WTC11 (cell line): ENCODE data around the gene SORCS2. TPM values are rescaled to one million over a fixed set of nuclear protein-coding genes. Genes with fewer than 3 reads are reported as not detected.

Source experiments
- ATAC-seq: fragments of 200-7000 bp; cut with Tn5 transposase; 2 replicates; pipeline ENCODE4 v1.10.0; 2021; ENCODE audit warnings: mild to moderate bottlenecking, moderate library complexity
- CTCF ChIA-PET: fragments of 300-600 bp; sonication (Branson Sonifier 250); formaldehyde crosslinking; loops from one replicate; lab custom pipeline; 2021; ENCODE audit warnings: antibody characterized with exemption; lab: Charles Lee
- POLR2A ChIA-PET: fragments of 350-600 bp; sonication (Branson Sonifier 250); formaldehyde crosslinking; loops from one replicate; lab custom pipeline; 2021; ENCODE audit warnings: antibody characterized with exemption; lab: Charles Lee
- DNase-seq: peaks from one replicate; pipeline ENCODE4 v3.0.0; 2021; ENCODE audit warnings: low spot score
- H3K27ac Mint-ChIP-seq: 2 replicates; pipeline ENCODE4 v1.8.0; 2021; ENCODE audit warnings: mixed read lengths
- H3K27me3 Mint-ChIP-seq: 2 replicates; pipeline ENCODE4 v1.8.0; 2021; ENCODE audit warnings: low read depth, mild to moderate bottlenecking, moderate library complexity, mixed read lengths
- H3K36me3 Mint-ChIP-seq: 2 replicates; pipeline ENCODE4 v1.8.0; 2021; ENCODE audit warnings: mixed read lengths
- H3K4me1 Mint-ChIP-seq: 2 replicates; pipeline ENCODE4 v1.8.0; 2022; ENCODE audit warnings: mixed read lengths
- H3K4me3 Mint-ChIP-seq: 2 replicates; pipeline ENCODE4 v1.8.0; 2021; ENCODE audit warnings: mild to moderate bottlenecking, moderate library complexity, mixed read lengths
- H3K9me3 Mint-ChIP-seq: 2 replicates; pipeline ENCODE4 v1.8.0; 2021; ENCODE audit warnings: mixed read lengths
- ATF1 ChIP-seq: sonication (generic); formaldehyde crosslinking; IDR thresholded peaks from 2 replicates; pipeline ENCODE4 v1.8.1; 2023; ENCODE audit warnings: mild to moderate bottlenecking, moderate library complexity, missing genetic modification reagents
- ATF2 ChIP-seq: sonication (generic); formaldehyde crosslinking; IDR thresholded peaks from 2 replicates; pipeline ENCODE4 v1.8.1; 2022; ENCODE audit warnings: low read depth, missing genetic modification reagents, borderline replicate concordance
- E2F5 ChIP-seq: sonication (generic); formaldehyde crosslinking; IDR thresholded peaks from 2 replicates; pipeline ENCODE4 v1.8.1; 2022; ENCODE audit warnings: mild to moderate bottlenecking, moderate library complexity, missing genetic modification reagents
- ELF4 ChIP-seq: sonication (generic); formaldehyde crosslinking; IDR thresholded peaks from 2 replicates; pipeline ENCODE4 v1.8.1; 2022; ENCODE audit warnings: low read depth, mild to moderate bottlenecking, moderate library complexity, missing genetic modification reagents
- EMX1 ChIP-seq: fragments of 250-450 bp; sonication (Bioruptor Pico); IDR thresholded peaks from 2 replicates; pipeline ENCODE4 v1.8.0; 2021; ENCODE audit warnings: mild to moderate bottlenecking
- FOXK1 ChIP-seq: sonication (generic); formaldehyde crosslinking; IDR thresholded peaks from 2 replicates; pipeline ENCODE4 v1.8.0; 2022; ENCODE audit warnings: mild to moderate bottlenecking, moderate library complexity, missing genetic modification reagents
- FOXP1 ChIP-seq: sonication (generic); formaldehyde crosslinking; IDR thresholded peaks from 2 replicates; pipeline ENCODE4 v1.8.0; 2022; ENCODE audit warnings: missing genetic modification reagents, mild to moderate bottlenecking, moderate library complexity, borderline replicate concordance
- GRHL2 ChIP-seq: fragments of 250-450 bp; sonication (Bioruptor Pico); IDR thresholded peaks from 2 replicates; pipeline ENCODE4 v1.8.0; 2022; ENCODE audit warnings: mild to moderate bottlenecking, moderate library complexity; ENCODE audit not compliant: insufficient replicate concordance, severe bottlenecking
- HMGA2 ChIP-seq: fragments of 250-450 bp; sonication (Bioruptor Pico); IDR thresholded peaks from 2 replicates; pipeline ENCODE4 v1.4.0; 2021; ENCODE audit warnings: mild to moderate bottlenecking, moderate library complexity
- MAX ChIP-seq: sonication (generic); formaldehyde crosslinking; IDR thresholded peaks from 2 replicates; pipeline ENCODE4 v1.8.0; 2022; ENCODE audit warnings: mild to moderate bottlenecking, missing genetic modification reagents
- MXD4 ChIP-seq: fragments of 250-450 bp; sonication (Bioruptor Pico); IDR thresholded peaks from 2 replicates; pipeline ENCODE4 v1.8.0; 2021; ENCODE audit warnings: mild to moderate bottlenecking, moderate library complexity, borderline replicate concordance
- MYBL2 ChIP-seq: sonication (generic); formaldehyde crosslinking; IDR thresholded peaks from 2 replicates; pipeline ENCODE4 v1.8.1; 2023; ENCODE audit warnings: mild to moderate bottlenecking, moderate library complexity, missing genetic modification reagents
- NFATC4 ChIP-seq: fragments of 250-450 bp; sonication (Bioruptor Pico); IDR thresholded peaks from 2 replicates; pipeline ENCODE4 v1.9.0; 2021; ENCODE audit warnings: mild to moderate bottlenecking
- NFE2L1 ChIP-seq: sonication (generic); formaldehyde crosslinking; IDR thresholded peaks from 2 replicates; pipeline ENCODE4 v1.8.1; 2023; ENCODE audit warnings: missing genetic modification reagents
- OVOL2 ChIP-seq: fragments of 250-450 bp; sonication (Bioruptor Pico); IDR thresholded peaks from 2 replicates; pipeline ENCODE4 v1.9.0; 2021; ENCODE audit warnings: mild to moderate bottlenecking, borderline replicate concordance
- PRRX2 ChIP-seq: fragments of 250-450 bp; sonication (Bioruptor Pico); IDR thresholded peaks from 2 replicates; pipeline ENCODE4 v1.8.0; 2021; ENCODE audit warnings: mild to moderate bottlenecking
- TP53 ChIP-seq: sonication (generic); formaldehyde crosslinking; IDR thresholded peaks from 2 replicates; pipeline ENCODE4 v1.8.1; 2023; ENCODE audit warnings: mild to moderate bottlenecking, missing genetic modification reagents
- ZNF317 ChIP-seq: sonication (generic); formaldehyde crosslinking; IDR thresholded peaks from 2 replicates; pipeline ENCODE4 v1.8.1; 2023; ENCODE audit warnings: low read depth, mild to moderate bottlenecking, moderate library complexity, missing genetic modification reagents, borderline replicate concordance
- ZNF396 ChIP-seq: fragments of 250-450 bp; sonication (Bioruptor Pico); IDR thresholded peaks from 2 replicates; pipeline ENCODE4 v1.8.0; 2021; ENCODE audit warnings: mild to moderate bottlenecking, moderate library complexity, borderline replicate concordance
- ZNF425 ChIP-seq: fragments of 250-450 bp; sonication (Bioruptor Pico); conservative IDR thresholded peaks from 2 replicates; pipeline ENCODE4 v1.9.0; 2021; ENCODE audit warnings: mild to moderate bottlenecking
- total RNA-seq: library from RNA; stranded (reverse); gene quantifications from 3 replicates; pipeline ENCODE4 v1.2.3, GENCODE V29; 2021
- TF ChIP-seq, protein P1 (sequence below): sonication (generic); formaldehyde crosslinking; IDR thresholded peaks from 2 replicates; pipeline ENCODE4 v1.8.1; 2022; ENCODE audit warnings: missing genetic modification reagents, borderline replicate concordance
- TF ChIP-seq, protein P2 (sequence below): sonication (generic); formaldehyde crosslinking; IDR thresholded peaks from 2 replicates; pipeline ENCODE4 v1.8.0; 2023; ENCODE audit warnings: mild to moderate bottlenecking, missing genetic modification reagents
- TF ChIP-seq, protein P3 (sequence below): fragments of 250-450 bp; sonication (Bioruptor Pico); IDR thresholded peaks from 2 replicates; pipeline ENCODE4 v2.1.2; 2022; ENCODE audit warnings: mild to moderate bottlenecking, moderate library complexity

SORCS2 gene
- total RNA-seq, 1 experiment from 2014 or later: 6.6 TPM

DNA sequence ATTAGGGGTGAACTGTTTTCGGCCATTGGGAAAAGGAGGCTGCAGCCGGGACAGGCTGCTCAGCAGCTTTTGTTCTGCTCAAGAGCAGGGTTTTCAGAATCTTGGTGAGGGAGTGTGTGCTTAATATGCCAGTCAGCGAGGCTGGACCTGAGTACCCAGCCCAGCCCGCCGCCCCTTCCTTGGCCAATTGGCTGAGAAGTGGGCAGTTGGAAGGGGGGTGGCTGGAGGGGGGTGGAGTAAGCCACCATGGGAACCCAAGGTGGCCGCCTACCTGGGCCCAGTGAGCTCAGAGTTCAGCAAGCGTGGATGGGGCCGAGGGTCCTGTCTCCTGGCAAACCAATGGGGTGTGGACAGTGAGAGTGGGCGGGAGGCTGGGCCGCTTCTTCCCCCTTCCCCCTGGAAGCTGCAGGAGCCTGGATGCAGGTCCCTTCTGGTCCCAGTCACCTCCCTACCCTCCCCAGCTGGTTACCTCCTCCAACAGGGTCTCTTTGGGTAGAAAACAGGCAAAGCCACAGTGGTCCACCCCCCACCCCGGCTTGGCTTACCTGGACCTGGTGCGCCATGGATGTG, 52.5 kb downstream of the SORCS2 start (continued):
- TF ChIP-seq FOXP1 (CRISPR knock-in tag) (no peak), ELF4 (CRISPR knock-in tag) (no peak), E2F5 (CRISPR knock-in tag) (no peak)
- TF ChIP-seq, protein P1, sequence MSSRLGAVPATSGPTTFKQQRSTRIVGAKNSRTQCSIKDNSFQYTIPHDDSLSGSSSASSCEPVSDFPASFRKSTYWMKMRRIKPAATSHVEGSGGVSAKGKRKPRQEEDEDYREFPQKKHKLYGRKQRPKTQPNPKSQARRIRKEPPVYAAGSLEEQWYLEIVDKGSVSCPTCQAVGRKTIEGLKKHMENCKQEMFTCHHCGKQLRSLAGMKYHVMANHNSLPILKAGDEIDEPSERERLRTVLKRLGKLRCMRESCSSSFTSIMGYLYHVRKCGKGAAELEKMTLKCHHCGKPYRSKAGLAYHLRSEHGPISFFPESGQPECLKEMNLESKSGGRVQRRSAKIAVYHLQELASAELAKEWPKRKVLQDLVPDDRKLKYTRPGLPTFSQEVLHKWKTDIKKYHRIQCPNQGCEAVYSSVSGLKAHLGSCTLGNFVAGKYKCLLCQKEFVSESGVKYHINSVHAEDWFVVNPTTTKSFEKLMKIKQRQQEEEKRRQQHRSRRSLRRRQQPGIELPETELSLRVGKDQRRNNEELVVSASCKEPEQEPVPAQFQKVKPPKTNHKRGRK (CRISPR knock-in tag): no peak

DNA sequence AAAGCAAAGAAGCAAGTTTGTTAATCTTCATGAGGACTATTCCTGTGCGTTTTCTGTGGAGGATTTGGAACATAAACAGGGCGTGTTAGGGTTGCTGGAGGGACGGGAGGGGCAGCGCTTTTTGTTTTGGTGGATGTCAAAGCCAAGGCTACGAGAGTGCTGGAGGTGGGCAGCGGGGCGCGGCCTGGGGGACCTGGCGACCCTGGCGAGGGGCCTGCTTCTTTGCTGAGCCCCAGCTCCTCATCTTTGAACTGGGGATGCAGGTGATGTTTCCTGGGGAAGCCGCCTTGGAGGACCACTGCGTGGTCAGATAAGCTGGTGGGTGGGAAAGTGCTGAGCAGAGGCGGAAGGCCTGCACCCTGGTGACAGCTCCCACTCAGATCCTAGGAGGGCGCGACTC, 55.2 kb downstream of the SORCS2 start:
- no peak for ATAC-seq
- POLR2A ChIA-PET: no interaction called here
- Mint-ChIP-seq H3K27ac (no peak overlapping the region), H3K4me1 (no peaks in the 10 kb centered on the region), H3K4me3 (no peak overlapping the region)
- DNase-seq: no peak
- TF ChIP-seq NFE2L1 (CRISPR knock-in tag) (no peak), MAX (CRISPR knock-in tag) (no peak), EMX1 (CRISPR knock-in tag) (no peak), ATF2 (CRISPR knock-in tag) (no peak), ZNF396 (CRISPR knock-in tag) (no peak), ATF1 (CRISPR knock-in tag) (no peak), ZNF317 (no peak), MYBL2 (CRISPR knock-in tag) (no peak), OVOL2 (CRISPR knock-in tag) (no peak), PRRX2 (CRISPR knock-in tag) (no peak), HMGA2 (CRISPR knock-in tag) (no peak)
- TF ChIP-seq, protein P2, sequence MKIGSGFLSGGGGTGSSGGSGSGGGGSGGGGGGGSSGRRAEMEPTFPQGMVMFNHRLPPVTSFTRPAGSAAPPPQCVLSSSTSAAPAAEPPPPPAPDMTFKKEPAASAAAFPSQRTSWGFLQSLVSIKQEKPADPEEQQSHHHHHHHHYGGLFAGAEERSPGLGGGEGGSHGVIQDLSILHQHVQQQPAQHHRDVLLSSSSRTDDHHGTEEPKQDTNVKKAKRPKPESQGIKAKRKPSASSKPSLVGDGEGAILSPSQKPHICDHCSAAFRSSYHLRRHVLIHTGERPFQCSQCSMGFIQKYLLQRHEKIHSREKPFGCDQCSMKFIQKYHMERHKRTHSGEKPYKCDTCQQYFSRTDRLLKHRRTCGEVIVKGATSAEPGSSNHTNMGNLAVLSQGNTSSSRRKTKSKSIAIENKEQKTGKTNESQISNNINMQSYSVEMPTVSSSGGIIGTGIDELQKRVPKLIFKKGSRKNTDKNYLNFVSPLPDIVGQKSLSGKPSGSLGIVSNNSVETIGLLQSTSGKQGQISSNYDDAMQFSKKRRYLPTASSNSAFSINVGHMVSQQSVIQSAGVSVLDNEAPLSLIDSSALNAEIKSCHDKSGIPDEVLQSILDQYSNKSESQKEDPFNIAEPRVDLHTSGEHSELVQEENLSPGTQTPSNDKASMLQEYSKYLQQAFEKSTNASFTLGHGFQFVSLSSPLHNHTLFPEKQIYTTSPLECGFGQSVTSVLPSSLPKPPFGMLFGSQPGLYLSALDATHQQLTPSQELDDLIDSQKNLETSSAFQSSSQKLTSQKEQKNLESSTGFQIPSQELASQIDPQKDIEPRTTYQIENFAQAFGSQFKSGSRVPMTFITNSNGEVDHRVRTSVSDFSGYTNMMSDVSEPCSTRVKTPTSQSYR (CRISPR knock-in tag): no peak
- TF ChIP-seq, all 79 proteins: peak for 0
- peaks cover 8% of the 10 kb centered on the region; the same call in 1 of the 2 replicates for H3K9me3 Mint-ChIP-seq
- CTCF ChIA-PET: no interaction called here
- no peaks in the 10 kb centered on the region for H3K27me3 Mint-ChIP-seq
- no peaks in the 10 kb centered on the region for H3K36me3 Mint-ChIP-seq

- Mint-ChIP-seq H3K4me3 (no peak overlapping the region), H3K27me3 (no peaks in the 10 kb centered on the region), H3K36me3 (no peaks in the 10 kb centered on the region), H3K4me1 (no peaks in the 10 kb centered on the region), H3K27ac (no peak overlapping the region), H3K9me3 (peaks cover 8% of the 10 kb centered on the region; the same call in 1 of the 2 replicates)
- ATAC-seq (no peak), DNase-seq (no peak)
- POLR2A ChIA-PET: no interaction called here
- CTCF ChIA-PET: no interaction called here
- TF ChIP-seq ZNF317 (no peak), MXD4 (no peak), GRHL2 (CRISPR knock-in tag) (no peak), NFATC4 (CRISPR knock-in tag) (no peak), FOXK1 (CRISPR knock-in tag) (no peak), ZNF425 (CRISPR knock-in tag) (no peak), TP53 (CRISPR knock-in tag) (no peak)
- TF ChIP-seq, protein P3, sequence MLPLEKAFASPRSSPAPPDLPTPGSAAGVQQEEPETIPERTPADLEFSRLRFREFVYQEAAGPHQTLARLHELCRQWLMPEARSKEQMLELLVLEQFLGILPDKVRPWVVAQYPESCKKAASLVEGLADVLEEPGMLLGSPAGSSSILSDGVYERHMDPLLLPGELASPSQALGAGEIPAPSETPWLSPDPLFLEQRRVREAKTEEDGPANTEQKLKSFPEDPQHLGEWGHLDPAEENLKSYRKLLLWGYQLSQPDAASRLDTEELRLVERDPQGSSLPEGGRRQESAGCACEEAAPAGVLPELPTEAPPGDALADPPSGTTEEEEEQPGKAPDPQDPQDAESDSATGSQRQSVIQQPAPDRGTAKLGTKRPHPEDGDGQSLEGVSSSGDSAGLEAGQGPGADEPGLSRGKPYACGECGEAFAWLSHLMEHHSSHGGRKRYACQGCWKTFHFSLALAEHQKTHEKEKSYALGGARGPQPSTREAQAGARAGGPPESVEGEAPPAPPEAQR (CRISPR knock-in tag): no peak
Measured at GRCh38 chr4:7247946-7248345, 55.6 kb downstream of the SORCS2 start.
